NK-92 (cell line): Measurements from ENCODE around the gene PEX13.
"Not testable (repeated sequence)": the region's sequence is repeated elsewhere in the genome, so short reads cannot be mapped to it uniquely, and the experiment has no call there.

Experiments used
- DNase-seq: peaks from one replicate; lab custom pipeline; 2025; ENCODE audit not compliant: unreplicated experiment; lab: John Stamatoyannopoulos, UW

PEX13 gene

DNA sequence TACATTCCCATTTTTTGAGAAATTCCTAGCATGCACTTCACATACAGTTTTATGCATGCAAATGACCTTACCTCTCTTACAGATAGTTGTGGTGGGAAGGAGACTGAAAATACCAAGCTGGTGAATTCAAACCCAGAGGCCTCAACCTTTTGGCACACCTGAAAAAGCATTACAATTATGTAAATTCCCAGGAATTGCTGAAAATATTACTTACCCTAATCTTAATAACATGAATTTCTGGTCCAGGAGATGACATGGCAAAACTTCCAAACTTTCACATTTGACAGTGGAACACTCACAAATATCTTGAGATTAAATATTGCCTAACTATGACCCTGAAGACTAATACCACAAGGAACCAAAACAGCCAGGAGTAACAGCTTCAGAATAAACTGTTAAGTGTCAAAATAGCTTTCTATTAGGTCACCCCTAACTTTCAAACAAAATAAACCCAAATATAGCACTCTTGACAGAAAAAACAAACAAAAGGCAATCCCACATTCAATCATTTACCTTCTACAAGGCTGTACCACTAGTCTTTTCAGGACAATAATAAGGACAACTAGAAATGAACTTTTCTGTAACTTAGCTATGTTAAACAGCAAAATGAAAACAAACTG is 10.9 kb upstream of the PEX13 start:
- no peak for DNase-seq

DNA sequence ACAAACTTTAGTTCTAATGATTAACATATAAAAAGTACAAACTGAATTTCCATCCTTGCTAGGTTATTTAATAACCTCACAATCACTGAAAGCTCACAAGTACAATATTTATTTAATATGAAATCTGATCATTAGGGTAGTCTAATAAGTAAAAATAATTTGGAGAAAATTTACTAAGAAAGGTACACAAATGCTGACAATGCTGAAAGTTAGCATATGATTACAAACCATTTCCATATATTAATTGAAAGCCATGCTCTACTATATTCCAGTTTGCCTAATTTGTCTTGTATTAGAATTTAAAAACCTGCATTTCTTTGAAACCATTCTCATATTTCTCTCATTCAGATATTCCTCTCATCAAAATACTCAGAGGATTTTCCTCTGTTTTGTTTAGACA is 8.2 kb upstream of the PEX13 start:
- no peak for DNase-seq

DNA sequence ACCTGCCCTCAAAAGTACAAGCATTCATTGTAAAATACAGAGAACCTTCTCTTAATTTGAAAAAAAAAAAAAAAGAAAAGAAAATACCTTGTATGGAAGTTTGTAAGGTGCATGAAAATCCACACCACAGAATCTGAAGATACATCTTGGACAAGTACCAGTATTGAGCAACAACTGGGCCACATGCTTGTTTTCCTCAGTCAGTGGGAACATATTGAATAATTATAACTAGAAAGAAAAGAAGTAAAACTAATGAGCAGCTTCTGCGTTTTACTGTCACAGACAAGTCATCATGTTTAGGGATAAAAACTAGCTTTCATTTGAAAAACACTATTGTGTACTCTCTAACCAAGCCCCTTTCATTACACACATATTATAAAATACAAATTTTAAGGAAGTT is 5.8 kb upstream of the PEX13 start:
- DNase-seq: no peak

DNA sequence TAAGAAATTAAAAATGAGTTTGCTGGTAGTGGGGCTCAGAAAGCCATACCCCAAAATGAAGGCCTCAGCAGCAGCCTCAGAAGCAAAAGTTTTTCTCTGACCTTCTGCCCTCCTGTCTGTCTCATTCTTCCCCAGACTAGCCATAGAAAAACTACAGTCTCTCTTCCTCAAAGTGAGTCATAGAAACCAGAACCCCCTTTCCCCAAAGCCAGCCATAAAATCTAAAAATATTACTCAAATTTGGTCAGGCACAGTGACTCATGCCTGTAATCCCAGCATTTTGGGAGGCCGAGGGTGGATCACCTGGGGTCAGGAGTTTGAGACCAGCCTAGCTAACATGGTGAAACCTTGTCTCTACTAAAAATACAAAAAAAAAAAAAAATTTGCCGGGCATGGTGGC is 5.2 kb upstream of the PEX13 start:
- DNase-seq: not testable (repeated sequence)

DNA sequence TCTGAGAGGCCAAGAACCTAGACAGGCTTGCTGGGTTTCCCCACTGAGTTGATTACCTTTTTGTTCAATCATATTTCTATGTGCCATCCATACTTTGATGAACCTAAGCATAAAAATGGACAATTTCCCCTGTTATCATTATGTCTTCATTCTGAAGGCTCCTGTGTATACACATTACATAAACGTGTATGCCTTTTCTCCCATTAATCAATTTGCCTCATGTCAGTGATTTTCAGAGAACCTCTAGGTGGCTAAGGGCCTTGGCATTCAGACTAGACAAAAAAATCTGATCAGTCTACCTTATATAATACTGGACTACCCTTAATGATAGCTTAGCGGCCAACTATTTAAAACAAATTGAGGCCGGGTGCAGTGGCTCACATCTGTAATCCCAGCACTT is 4.1 kb upstream of the PEX13 start:
- DNase-seq: no peak

DNA sequence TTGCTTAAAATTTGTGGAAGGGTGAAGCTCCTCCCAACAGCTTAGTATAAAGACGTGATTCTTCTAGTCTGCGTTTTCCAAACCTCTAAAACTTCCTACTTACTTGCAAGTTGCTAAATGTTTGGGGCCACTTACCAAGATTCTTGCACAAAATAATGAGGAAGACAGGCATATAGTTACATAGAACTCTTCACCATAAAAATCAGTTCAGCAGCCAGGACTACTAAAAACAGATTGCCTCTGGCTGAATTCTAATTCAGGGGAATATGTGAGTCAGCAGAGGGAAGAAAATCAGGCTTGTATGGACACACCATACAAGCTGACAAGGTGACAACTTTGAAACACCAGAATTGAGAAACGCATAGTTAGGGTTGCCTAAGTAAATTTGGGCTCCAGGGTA is 2.8 kb upstream of the PEX13 start:
- no peak for DNase-seq

DNA sequence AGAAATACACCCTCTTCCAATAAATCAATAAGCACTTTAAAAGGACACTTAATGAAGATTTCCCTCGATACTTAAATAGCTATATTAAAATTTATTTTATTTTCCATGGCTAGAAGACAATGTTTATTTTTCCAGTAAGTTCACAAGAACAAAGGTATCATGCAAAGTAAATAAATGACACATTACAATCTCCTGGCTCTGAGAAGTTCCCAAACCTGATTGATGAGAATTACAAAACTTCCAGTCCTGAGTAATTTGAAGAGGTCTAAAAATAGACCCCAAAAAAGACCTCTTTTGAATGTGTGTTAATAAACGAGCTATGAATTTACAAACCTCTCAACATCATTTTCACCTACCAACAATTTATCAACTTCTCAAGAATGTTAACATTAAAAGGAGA is 1.5 kb upstream of the PEX13 start:
- no peak for DNase-seq

DNA sequence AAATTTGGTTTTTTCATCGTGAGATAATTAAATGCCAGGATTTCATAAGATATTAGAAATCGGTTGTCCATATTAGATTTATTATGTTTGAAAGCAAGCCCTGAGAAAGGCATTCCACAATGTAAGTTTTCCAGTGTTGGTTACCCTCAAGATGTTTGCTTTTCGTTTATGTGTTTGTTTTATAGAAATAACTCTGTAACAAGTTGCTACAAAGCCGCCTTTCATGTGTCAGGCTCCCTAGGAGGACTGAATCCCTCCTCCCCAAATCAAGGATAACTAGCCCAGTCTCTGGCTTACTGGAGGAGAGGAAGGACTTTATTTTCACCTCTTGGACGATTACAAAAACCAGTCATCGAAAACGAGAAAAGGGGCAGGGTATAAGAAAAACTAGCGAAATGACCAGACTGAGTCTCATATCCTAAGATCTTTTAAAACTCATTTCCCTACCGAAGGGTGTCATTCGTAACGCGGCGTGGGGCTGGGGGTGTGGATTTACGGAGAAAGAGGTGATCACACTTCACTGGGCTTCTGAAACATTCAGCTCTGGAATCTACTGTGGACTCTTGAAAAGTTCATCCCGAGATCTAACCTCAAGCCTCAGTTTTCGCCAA is 1.0 kb upstream of the PEX13 start:
- no peak for DNase-seq

DNA sequence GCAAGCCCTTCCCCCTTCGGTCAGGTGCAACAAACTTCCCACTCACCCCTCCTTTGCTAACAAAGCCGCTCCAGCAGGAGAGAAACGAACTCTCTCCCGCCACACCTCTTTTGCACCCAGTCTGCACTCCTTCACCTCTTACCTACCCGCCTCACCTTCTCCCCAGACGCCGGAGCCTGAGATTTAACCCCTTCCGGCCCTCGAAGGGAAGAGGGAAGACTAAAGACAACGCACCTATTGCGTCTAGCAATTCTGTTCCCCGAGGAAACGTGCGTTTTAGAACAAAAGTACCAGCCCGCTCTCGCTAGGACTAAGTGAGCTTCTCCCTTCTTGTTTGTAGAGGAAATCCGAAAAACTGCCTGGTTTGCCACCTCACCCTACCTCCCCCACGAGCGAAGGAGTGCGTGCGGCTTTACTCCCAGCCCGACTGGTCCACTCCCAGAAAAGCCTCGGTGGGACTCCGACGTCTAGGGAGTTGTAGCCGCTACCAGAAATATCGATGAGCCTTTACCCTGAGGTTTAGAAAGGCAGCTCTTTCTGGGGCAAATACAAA is 441 bp upstream of the PEX13 start:
- DNase-seq: no peak

DNA sequence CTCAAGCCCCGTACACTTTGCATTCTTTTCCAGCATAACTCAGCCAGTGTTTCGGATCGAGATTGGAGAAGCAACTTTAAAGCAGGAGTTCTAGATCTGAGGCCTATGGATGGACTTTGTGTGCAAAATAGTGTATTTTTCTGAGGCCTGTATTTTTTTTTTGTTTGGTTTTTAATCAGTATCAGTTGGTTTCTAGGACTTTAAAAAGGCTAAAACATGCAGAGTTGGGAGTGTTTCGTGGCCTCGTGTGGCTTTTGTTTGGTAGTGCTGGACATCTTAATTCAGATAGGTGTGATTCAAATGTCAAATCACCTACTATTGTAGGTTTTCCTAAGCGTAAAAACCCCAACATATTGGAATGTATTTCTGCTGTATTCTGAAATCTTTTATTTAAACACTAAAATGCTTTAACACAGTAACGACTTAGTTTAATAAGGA is 817 bp downstream of the PEX13 start:
- DNase-seq: no peak

DNA sequence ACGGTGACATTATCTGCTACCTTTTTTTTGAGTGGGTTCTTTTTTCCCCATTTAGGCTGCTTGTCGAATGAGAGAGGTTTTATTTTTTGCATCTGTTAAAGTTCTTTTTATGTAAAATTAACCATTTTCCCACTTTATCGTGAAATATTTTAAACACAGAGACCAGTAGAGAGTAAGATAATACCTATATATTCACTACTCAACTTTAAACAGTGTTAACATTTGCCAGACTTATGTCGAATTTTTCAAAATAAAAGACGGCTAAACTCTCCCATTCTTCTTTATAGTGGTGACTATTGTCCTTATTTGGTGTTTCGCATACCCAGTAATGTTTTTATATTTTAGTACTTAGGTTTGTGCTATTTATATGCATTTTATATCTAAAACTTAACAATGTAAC is 1.3 kb downstream of the PEX13 start:
- no peak for DNase-seq

DNA sequence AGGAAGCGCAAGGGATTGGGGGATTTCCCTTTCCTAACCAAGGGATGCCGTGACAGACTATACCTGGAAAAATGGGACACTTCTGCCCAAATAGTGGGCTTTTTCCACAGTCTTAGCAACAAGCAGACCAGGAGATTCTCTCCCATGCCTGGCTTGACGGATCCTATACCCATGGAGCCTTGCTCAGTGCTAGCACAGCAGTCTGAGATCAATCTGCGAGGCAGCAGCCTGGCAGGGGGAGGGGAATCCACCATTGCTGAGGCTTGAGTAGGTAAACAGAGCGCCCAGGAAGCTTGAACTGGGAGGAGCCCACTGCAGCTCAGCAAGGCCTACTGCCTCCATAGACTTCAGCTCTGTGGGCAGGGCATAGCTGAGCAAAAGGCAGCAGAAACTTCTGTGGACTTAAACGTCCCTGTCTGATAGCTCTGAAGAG is 3.7 kb downstream of the PEX13 start:
- DNase-seq: no peak

DNA sequence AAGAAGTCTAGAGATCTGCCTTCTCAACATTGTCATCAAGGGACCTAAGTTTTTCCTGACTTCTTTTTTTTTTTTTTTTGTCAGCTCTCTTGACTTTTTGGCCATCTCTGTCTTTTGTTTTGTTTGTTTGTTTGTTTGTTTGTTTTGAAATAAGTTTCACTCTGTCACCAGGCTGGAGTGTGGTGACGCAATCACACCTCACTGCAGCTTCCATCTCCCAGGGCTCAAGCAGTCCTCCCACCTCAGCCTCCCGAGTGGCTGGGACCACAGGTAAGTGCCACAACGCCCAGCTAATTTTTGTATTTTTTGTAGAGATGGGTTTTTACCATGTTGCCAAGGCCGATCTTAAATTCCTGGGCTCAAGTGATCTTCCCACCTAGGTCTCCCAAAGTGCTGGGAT is 6.2 kb downstream of the PEX13 start:
- no peak for DNase-seq

DNA sequence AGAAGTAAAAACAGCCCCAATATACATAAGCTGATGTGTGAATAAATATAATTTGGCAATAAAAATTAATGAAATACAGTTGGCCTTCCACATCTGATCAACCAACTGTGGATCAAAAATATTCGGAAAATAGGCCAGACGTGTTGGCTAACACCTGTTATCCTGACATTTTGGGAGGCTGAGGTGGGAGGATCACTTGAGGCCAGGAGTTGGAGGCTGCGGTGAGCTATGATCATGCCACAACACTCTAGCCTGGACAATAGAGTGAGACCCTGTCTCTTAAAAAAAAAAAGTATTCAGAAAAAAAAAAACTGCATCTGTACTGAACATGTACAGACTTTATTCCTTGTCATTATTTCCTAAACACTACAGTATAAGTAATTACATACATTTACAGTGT is 12.0 kb downstream of the PEX13 start:
- no peak for DNase-seq

DNA sequence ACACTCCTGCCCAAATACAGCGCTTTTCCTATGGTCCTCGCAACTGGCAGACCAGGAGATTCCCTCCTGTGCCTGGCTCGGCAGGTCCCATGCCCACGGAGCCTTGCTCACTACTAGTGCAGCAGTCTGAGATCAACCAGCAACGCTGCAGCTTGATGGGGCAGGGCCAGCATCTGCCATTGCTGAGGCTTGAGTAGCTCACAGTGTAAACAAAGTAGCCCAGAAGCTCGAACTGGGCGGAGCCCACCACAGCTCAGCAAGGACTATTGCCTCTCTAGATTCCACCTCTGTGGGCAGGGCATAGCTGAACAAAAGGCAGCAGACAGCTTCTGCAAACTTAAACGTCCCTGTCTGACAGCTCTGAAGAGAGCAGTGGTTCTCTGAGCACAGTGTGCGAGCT is 17.1 kb downstream of the PEX13 start:
- not testable (repeated sequence) for DNase-seq

DNA sequence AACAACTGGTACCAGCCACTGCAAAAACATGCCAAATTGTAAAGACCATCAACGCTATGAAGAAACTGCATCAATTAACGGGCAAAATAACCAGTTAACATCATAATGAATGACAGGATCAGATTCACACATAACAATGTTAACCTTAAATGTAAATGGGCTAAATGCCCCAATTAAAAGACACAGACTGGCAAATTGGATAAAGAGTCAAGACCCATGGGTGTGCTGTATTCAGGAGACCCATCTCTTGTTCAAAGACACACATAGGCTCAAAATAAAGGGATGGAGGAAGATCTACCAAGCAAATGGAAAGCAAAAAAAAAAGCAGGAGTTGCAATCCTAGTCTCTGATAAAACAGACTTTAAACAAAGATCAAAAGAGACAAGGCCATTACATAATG is 19.1 kb downstream of the PEX13 start:
- not testable (repeated sequence) for DNase-seq

DNA sequence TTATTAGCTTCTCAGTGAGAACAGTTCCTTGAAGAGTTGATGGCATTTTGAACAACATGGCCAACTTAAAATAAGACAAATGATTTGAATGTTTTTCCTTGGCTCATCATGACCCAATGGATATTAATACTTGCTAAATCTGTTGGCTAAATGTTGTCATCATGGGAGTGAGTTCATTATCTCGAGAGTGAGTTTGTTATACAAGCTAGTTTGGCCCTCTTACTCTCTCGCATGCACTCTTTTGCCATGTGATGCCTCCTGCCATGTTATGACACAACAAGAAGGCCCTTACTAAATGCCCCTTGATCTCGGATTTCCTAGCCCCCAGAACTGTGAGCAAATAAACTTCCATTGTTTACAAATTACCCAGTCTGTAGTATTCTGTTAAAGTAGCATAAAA is 25.3 kb downstream of the PEX13 start:
- no peak for DNase-seq

DNA sequence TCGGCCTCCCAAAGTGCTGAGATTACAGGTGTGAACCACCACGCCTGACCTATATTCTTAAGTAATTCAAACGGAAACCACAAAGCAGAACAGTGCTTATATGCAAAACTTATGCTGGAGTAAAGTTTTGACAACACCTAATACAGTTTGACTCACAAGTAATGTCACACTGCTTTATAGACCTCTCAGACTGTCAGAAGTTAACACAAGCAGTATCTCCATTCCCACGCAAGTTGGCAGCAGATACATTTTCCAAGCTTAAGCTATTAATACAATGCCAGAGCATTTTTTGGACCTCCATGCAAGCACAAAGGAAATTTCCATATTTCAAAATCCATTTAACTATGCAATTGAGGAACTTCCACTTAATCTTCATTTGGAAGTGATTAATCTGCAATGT is 27.1 kb downstream of the PEX13 start:
- DNase-seq: no peak

DNA sequence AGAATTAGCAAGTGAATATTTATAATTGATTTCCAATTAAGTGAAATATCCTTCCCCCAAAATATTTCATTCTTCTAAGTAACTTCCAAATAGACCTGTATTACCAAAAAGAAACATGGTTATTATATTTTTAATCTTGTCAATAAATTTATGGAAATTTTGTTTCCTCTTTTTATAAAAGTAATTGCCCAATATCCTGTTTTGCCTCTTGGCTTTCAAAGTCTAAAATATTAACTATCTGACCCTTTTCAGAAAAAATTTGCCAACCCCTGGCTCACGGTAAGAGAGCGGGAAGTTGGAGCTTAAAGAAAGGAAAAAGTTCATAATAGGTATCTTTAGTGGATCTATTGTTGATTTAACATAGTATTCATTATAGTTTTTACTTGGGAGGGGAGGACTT is 27.7 kb downstream of the PEX13 start:
- DNase-seq: no peak

DNA sequence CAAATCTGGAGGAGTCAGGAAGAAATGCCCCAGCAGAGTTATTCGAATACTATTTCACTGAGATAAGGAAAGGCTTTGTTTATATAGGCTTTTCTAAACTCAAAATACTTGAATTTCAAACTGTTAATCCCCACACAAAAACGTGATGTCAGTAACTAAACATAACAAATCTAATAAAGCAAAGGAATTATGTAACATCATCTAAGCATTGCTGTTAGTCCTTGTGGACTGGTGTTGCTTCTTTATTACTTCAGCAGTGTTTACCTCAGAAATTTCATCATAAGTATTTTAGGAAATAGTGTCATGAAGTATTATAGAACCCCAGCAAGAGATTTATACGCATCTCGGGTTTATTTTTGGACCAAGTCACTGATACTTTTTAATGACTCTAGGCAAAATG is 28.5 kb downstream of the PEX13 start:
- DNase-seq: no peak

DNA sequence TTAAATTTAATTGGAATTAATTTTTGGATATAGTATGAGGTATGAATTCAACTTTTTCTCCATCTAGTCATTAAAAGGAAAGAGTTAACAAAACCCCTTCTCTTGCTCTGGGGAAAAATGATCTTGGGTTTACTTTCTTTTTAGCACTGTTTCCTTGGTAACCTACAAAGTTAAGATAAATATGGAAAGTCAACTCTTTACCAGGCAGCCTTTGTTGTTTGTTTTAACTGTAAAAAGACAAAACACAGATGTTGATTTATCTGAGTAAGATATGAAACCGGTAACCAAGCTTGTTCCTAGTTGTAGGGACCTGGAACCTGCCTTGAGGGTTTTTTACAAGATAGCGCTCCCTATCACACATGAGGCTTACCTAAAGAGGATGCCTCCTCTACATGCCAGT is 38.0 kb downstream of the PEX13 start:
- no peak for DNase-seq

DNA sequence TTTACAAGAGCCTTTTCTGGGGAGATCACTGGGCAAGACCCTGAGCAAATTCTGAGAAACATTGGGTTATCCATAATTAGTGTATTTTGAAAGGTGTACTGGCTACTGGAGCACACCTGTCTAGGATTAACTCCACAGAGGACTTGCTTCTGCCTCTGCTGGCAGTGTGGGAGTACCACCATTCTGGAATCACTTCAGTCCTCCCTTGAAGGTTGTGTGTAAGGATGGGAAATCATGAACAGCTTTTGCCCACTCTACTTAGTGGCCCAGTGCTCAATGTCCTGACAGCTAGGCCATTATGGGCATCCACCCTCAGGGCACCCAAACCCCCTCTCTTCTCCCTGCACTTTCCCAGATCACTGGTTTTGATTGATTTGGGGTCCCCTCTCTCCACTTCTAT is 40.0 kb downstream of the PEX13 start:
- no peak for DNase-seq

DNA sequence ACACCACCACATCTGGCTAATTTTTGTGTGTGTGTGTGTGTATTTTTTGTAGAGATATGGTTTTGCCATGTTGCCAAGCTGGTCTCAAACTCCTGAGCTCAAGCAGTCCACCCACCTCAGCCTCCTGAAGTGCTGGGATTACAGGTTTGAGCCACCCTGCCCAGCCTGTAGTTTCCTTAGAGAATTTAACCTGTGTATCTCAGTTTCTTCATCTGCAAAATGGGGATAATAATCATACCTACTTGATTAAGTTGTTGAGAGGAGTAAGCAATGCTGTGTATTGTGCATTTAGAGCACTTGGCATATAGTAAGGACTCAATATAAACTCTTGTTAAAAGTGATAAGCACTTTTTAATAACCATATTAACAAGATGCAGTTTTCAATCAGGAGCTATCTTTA is 41.9 kb downstream of the PEX13 start:
- DNase-seq: no peak
